GM18858 (cell line): Measurements from ENCODE around the gene GLYATL3.

ENCODE experiments used
- ATAC-seq: cut with Tn5 transposase; IDR thresholded peaks from one replicate; pipeline ENCODE4 v1.9.1; 2021; ENCODE audit not compliant: unreplicated experiment

GLYATL3 gene

DNA sequence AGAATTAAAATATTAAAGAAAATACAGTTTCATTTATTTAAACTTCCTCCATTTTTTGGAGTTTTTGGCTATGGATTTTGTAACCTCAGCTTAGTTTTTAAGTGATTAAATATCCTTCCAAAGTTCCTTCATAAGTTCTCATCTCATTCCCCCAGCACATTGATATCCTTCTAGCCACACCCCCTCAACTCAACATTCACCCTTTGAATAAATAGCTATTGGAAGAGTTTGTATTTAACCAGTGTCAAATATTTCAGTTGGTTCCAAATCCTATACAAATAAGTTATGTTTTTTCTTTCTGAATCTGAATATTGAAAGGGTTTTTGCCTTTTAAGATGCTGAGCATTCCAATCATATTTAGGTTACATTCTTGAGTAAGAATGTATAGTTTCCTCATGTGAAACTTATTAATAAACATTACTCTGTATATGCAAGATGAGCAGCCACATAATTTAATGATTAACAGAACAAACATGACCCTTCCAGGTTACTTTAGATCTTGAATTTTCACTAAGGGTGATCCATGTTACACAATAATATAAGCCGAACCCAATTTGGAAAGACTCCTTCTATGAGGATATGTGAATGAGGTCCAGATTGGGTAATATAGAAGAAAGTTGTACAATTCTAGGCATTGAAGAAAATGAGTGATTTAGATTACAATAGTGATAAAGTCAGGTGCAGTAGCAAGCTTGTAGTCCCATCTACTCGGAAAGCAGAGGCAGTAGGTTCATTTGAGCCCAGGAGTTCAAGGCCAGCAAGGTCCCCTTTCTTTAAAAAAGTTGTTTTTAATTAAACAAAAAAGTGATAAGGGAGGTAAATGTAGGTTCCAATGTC lies 13.6 kb downstream of the GLYATL3 start:
- ATAC-seq = no peak

DNA sequence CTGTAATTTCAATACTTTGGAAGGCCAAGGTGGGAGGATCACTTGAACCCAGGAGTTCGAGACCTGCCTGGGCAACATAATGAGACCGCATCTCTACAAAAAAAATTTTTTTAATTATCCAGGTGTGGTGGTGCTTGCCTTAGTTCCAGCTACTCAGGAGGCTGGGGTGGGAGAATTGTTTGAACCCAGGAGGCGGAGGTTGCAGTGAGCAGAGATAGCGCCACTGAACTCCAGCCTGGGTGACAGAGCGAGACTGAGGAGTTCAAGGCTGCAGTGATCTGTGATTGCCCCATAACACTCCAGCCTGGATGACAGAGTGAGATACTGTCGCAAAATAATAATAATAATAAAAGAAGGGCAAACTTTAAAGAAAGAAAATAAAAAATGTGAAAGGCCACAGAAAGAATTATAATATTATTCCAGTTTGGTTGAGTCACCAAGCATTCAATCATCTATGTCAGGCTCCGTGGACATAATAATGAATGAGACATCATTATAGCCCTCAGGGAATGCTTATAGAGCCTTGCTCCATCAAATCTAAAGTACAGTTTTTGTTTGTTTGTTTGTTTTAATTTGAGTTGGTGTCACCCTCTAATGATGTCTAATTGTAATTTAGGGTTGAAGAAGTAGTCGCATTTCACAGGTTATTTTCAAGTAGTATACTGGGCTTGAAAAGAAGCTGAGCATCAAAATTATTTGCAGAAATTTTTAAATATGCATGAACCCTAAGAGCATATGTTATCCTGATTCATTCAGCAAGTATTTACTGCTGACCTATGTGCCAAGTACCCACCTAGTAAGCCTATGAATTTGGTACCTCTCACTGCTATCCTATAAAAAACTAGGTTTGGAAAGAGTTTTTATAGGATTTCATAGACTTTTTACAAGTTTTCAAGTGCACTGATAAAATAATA lies 15.1 kb downstream of the GLYATL3 start:
- ATAC-seq = no peak

DNA sequence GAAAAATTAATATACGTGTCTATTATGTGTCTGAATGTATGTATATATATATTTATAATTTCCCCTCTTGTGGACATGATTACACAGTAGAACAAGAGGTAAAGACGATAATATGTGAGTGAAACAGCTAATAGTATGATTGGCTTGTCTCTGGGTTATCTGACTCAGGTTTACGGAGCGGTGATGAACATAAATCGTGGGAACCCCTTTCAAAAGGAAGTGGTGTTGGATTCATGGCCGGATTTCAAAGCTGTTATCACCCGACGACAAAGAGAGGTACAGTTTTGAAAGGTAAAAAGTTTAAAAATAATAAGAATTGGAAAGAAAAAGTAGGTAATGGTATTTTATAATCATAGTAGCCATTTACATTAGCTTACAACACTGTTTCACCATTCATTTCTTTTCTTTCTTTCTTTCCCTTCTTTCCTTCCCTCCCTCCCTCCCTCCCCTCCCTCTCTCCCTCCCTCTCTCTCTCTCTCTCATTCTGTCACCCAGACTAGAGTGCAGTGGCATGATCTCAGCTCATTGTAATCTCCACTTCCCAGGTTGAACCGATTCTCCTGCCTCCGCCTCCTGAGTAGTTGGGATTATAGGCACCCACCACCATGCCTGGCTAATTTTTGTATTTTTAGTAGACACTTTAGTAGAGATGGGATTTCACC lies 15.9 kb downstream of the GLYATL3 start:
- no peak for ATAC-seq

DNA sequence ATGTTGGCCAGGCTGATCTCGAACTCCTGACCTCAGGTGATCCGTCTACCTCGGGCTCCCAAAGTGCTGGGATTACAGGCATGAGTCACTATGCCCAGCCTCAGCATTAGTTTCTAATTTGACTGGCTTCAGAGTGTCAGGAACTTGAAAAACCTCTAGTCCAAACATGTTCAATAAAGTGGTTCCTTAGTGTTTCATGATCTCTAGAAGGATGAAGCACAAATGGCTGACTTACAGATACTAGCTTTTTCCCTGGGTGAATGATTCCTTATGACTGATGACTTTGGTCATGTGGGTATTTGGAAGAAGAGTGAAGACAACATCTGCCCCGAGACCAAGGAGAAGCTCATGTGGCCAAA lies 16.4 kb downstream of the GLYATL3 start:
- ATAC-seq = no peak

DNA sequence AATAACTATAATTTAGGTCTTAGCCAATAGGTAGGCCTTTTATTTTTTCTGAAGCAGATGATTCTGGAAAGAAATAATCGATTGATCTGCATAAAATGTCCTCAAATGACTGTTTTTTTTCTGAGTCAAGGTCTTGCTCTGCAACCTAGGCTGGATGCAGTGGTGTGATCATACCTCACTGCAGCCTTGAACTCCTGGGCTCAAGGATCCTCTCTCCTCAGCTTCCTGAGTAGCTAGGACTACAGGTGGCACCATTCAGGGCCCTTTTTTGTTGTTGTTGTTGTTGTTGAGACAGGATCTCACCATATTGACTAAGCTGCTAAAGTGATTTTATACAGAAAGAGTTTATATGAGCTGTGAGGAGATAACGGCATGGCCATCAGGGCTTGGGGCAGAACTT lies 18.2 kb downstream of the GLYATL3 start:
- no peak for ATAC-seq

DNA sequence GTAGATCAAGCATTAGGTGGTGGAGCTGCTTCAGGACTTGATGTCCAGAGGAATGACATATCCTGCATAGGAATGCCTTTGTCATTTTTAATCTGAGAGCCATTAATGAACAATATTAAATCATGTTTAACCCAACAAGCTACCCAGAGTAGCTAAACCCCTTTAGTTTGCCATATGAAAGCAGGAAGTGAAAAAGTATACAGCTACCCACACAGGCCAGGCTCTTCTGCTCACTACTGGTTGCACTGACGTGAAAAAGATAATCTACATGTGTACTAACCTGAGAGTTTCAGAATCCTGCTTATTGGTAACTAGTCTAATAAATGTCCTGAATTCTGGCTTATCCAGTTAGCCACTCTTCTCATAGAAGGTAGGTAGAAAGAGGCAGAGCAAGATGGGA lies 19.9 kb downstream of the GLYATL3 start:
- ATAC-seq = peak; percentile 98

DNA sequence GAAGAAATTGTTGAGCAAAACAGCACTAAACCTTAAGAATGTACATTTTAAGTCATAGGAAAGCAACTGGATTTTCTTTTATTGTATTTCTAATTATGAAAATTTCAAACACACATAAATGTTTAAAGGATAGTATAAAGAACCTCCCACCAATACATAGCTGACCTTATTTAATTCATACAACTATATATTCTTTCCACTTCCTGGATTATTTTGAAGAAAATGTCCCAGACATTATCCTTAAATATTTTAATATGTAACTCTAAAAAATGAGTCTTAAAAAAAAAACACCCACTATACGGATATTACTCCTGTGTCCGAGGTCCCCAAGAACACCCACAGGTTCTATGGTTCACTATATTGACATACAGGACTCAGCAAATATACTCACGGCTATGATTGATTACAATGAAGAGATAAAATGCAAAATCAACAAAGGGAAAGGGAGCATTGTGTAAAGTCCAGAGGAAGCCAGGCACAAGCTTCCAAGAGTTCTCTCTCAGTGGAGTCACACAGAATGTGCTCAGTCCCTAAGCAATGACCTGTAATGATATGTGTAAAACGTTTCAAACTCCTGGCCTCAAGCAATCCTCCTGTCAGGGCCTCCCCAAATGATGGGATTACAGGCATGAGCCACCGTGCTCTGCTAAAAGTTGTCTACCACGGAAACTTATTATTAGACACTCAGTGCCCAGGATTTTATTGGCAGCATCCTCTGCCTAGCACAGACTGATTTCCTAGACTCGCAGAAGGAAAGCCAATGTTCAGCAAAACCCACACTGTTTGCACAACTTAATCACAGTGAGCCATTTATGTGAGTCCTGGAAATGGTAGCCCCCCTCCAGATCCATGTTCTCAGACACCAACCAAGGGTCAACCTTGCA lies 23.2 kb downstream of the GLYATL3 start:
- no peak for ATAC-seq

DNA sequence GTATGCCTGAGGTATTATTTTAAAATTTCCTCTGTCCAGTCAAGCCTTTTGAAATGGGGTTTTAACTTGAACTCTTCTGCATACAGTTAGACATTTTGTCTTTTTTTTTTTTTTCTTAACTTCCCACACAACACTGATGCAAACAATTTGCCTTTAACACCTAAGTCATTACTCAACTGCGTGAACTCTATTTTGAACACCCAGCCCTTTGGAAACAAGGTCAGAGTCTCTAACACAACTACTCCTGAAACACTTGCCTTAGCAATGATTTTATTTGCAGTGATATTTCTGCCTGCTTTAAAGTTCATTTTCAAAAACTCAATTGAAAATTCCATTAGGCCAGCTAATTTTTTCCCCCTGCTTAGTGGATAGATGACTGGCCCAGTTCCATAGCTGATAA lies 24.2 kb downstream of the GLYATL3 start:
- no peak for ATAC-seq

DNA sequence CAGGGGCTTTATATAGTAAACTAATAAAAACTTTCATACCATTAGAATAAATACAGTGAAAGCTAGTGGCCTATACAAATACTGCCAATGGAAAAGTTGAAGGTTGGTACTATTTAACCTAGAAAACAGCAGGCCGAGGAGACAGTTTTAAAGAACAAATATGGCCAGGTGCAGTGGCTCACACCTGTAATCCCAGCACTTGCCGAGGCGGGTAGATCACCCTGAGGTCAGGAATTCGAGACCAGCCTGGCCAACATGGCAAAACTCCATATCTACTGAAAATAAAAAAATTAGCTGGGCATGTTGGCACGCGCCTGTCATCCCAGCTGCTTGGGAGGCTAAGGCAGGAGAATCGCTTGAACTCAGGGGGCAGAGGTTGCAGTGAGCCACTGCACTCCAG lies 24.8 kb downstream of the GLYATL3 start:
- ATAC-seq = no peak

DNA sequence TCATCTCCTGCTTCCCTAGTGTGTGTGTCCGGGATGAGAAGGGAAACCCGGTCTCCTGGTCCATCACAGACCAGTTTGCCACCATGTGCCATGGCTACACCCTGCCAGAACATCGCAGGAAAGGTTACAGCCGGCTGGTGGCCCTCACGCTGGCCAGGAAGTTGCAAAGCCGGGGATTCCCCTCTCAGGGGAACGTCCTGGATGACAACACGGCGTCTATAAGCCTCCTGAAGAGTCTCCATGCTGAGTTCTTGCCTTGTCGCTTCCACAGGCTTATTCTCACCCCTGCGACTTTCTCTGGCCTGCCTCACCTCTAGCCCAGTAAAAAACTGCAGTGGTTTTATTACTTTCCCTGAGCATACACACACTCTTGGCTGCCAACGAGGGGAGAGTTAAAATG lies 26.9 kb downstream of the GLYATL3 start:
- ATAC-seq = no peak

DNA sequence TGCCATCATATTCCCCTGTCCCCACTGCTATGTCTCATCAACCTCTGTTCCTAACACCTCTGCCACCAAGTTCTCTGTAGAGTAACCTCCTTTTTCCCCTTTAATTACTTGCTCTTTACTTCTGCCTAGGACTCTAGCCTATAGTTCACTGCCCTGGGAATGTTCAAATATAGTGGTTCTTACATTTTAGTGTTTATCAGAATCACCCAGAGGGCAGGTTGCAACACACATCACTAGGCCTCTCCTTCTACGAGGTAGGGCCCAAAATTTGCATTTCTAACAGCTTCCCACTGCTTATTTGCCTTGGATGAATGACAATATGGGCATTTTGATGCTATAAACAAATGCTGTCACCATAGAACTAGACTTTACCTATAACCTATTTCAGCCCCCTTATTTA lies 27.6 kb downstream of the GLYATL3 start:
- ATAC-seq = no peak

DNA sequence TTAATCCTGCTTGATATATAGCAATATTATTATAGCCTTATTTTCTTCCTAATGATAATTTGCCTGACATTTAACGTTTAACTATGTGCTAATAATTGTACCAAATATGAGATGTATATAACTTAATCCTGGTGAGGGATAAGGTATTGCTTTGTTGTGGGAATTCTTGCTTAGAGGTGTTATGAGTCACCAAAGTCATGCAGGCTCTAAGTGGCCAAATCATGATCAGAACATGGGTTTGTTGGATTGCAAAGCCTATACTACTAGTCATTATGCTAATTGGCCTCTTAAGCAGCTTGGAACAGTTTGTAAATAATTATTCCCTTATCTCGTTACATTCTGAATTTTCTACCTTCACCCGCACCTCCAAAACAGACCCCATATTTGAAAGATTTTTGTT lies 28.8 kb downstream of the GLYATL3 start:
- ATAC-seq = no peak

DNA sequence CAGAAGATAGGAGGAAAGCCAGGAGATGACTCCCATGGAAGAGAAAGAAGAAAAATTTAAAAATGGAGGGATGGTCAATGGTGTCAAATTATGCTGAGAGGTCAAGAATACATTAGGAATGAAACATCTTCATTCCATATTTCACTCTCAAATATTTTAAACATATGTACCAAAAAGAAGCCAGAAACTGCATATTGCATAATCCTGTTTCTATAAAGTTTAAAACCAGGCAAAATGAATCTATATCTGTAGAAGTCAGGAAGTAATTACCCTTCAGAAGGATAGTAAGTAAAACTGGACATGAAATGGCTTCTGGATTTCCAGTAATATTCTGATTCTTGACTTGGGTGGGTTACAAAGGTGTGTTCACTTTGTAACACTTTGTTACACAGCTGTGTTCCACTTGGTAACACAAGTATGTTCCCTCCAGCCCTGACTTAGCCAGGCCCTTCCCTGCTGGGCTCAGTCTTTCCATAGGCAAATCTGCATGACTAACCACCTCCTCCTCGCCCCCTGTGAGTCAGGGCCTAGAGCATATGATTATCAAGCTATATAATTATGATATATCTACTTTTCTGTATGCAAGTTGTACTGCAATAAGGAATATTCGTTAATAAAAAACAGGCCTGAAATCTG lies 30.5 kb downstream of the GLYATL3 start:
- ATAC-seq = no peak

DNA sequence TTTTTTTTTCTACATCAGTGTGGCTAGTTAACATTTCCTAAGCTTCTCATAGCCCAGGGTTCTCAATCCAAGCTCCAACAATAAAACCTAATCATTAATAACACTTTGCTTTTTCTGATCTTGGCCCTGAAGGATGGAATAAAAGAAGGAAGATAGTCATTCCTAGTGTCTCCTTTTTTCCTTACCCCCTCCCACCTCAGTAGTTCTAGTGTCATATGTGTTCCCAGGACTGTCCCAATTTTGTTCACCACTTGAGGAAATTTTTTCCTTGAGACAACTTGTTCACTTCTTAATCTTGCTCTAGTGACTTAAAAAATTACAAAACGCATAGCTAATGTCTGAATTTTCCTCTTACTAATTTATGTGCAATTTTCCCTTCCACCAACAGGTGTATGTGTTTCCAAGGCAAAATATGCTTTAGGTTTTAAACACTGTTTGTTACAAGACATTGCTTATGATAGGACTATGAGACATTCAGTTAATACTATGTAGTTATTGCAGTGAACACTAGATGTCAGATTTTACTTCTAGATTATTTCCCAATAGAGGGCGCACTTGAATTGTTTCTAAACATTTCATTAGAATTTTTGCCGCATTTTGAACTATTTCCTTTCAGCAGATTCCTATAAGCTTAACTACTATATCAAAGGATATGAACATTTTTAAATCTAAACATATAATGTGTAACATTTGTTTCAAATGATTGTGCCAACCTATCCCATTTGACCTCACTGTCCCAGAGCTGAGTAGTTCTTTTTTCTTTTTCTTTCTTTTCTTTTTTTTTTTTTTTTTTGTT lies 32.2 kb downstream of the GLYATL3 start:
- ATAC-seq = peak; percentile 93

DNA sequence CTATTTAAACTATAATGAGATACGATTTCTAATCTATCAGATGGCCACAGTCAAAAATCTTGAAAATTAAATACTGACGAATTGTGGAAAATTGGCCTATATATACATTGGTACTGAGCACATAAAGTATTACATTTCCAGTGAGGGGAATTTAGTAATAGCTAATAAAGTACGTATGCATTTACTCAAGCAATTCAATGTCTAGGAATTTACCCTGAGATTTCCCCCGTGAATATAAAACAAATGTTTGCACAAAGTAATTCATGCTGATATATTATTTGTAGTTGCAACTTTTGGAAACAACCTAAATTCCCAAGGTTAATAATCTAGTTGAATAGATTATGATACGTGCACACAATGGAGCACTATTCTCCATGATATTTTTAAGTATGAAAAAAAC lies 36.1 kb downstream of the GLYATL3 start:
- no peak for ATAC-seq

DNA sequence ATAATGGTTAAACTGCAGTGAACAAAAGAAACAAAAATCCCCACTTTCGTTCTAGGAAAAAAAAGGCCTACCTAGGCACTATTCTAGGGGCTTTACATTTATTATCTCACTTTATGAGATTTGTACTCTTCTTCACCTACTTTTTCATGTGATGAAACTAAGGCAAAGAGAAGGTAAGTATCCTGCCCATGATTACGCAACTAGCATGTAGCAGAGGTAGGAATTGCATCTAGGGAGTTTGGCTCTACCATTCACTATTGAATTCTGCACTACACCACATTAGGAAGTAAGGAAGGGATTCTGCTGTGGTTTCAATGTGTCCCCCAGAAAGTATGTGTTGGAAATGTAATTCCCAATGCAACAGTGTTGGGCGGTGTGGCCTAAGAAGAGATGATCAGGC lies 39.4 kb downstream of the GLYATL3 start:
- no peak for ATAC-seq

DNA sequence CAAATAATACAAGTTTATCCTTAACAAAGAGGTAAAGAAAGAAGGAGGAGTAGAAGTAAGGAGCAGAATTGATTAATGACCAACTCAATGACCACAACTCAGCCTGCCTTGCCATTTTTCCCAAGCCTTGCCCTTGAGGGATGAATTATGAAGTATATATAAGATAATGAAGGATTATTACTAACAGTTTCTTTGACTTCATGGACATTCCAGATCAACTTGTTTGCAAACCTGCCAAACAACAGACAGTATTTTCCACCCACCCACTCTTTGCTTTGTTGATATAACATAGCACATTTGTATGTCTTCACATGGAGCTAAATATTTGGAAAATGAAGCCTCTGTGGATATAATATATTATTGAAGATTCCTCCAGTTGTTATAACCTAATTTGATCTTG lies 40.9 kb downstream of the GLYATL3 start:
- no peak for ATAC-seq

DNA sequence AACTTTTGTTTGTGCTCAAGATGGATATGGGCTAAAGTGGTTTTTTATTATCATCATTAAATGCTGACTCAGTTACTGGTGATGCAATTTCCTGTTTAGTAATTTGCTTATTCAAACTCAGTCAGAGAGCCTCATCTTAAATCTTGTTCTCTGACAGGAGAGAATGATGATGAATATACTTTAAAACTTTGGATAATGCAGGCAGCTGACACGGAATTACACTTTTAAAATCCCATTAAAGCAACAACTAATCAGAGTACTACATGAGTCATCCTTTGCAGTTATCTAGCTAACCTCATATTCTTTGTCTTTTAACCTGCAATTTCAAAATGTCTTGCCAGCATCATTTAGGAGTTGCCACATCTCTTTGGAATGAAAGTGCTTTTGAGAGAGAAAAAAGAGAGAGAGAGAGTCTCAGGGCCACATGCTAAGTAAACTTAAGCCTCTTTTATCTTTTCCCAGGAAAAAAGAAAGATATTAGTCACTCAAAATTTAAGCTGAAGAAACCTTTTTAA lies 41.5 kb downstream of the GLYATL3 start:
- no peak for ATAC-seq

DNA sequence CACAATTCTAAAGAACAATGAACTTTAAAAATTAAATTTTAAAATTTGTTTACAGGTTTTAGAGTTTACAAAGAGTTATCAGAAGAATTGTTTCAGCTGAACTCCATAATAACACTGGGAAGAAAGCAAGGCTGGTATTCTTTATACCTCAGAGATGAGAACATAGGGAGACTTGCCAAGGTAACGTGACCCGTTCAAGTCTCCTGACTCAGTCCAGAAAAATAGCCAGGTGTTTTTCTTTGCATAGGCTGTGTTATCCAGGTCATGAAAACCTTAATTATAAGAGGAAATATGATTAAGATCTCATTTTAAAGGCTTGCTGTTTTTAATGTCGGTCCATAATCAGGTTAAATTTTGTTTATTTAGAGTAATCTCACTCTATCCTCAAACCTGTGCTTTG lies 42.2 kb downstream of the GLYATL3 start:
- ATAC-seq = no peak
